HUES64 (cell line): ENCODE data around the gene MYO5B.

Experiments used
- H3K27ac ChIP-seq: 2 replicates; pipeline ENCODE4 v1.7.0; 2013; ENCODE audit warnings: low read depth, low read length, inconsistent platforms
- H3K27me3 ChIP-seq: 2 replicates; pipeline ENCODE4 v1.6.1; 2013; ENCODE audit warnings: mild to moderate bottlenecking, low read length; ENCODE audit not compliant: insufficient read depth
- H3K36me3 ChIP-seq: 2 replicates; pipeline ENCODE4 v1.6.1; 2013; ENCODE audit warnings: mild to moderate bottlenecking, low read length; ENCODE audit not compliant: insufficient read depth
- H3K4me1 ChIP-seq: 2 replicates; pipeline ENCODE4 v1.6.1; 2013; ENCODE audit warnings: mild to moderate bottlenecking, low read length, moderate library complexity; ENCODE audit not compliant: insufficient read depth
- H3K4me3 ChIP-seq: 2 replicates; pipeline ENCODE4 v1.5.1; 2013; ENCODE audit warnings: mild to moderate bottlenecking, low read length, moderate library complexity
- H3K9ac ChIP-seq: 2 replicates; pipeline ENCODE4 v1.6.1; 2013; ENCODE audit warnings: mild to moderate bottlenecking, low read depth, low read length
- H3K9me3 ChIP-seq: 2 replicates; pipeline ENCODE4 v1.6.1; 2013; ENCODE audit warnings: low read depth, low read length; ENCODE audit not compliant: insufficient read depth
- WGBS: fragments of 150-250, 120-280 bp; methylation state at CpG from one replicate; pipeline ENCODE4 v1.1.7; 2013; ENCODE audit warnings: missing lambda C conversion rate; 5-methylcytosine and 5-hydroxymethylcytosine counted together

Gene MYO5B

DNA sequence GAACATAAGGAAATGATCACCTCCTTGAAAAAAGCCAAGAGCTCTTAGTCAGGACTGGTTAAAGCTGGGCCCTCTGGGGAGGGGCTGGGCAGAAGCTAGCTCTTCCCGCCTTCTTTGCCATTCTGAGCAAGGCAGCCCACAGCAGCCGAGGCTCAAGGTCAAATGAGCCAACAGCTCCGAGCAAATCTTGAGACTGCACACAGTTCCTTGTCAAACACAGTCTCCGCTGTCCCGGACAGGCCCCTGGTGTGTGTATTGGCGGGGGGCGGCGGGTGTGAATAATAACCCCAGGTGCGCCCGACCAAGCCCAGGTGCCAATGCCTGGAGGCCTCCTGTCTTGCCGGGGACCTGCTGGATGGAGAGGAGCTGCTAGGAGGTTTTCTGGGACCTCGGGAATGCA, 335.2 kb downstream of the MYO5B start:
- WGBS, result 88% methylated on average over 12 of the region's 12 CpGs
- Histone ChIP-seq H3K9me3 (no peaks in the 10 kb centered on the region), H3K4me3 (no peak overlapping the region), H3K36me3 (no peaks in the 10 kb centered on the region), H3K4me1 (peaks cover 7% of the 10 kb centered on the region; the same call in 1 of the 2 replicates), H3K27ac (no peak overlapping the region), H3K9ac (no peak overlapping the region), H3K27me3 (no peaks in the 10 kb centered on the region)

DNA sequence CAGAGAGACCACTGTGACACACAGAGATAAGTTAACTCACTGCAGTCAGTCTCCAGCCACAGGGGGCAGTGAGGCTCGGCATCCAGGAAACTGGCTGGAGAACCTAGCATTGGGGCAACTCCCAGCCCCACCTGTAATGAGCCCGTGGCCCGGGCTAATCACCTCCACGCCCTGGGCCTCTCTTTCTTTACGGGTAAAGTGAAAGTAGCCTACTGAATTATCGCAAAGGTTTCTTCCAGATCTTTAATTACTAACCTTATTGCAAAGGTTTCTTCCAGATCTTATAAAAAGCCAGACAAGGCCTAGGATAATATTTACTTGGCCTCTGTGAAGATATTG, 336.0 kb downstream of the MYO5B start:
- H3K4me3 ChIP-seq, result no peak overlapping the region
- no peak overlapping the region for H3K27ac ChIP-seq
- no peaks in the 10 kb centered on the region for H3K9me3 ChIP-seq
- H3K36me3 ChIP-seq, result no peaks in the 10 kb centered on the region
- no peaks in the 10 kb centered on the region for H3K27me3 ChIP-seq
- WGBS, result 66% methylated on average over 6 of the region's 6 CpGs
- H3K4me1 ChIP-seq, result peaks cover 7% of the 10 kb centered on the region; the same call in 1 of the 2 replicates
- H3K9ac ChIP-seq, result no peak overlapping the region

DNA sequence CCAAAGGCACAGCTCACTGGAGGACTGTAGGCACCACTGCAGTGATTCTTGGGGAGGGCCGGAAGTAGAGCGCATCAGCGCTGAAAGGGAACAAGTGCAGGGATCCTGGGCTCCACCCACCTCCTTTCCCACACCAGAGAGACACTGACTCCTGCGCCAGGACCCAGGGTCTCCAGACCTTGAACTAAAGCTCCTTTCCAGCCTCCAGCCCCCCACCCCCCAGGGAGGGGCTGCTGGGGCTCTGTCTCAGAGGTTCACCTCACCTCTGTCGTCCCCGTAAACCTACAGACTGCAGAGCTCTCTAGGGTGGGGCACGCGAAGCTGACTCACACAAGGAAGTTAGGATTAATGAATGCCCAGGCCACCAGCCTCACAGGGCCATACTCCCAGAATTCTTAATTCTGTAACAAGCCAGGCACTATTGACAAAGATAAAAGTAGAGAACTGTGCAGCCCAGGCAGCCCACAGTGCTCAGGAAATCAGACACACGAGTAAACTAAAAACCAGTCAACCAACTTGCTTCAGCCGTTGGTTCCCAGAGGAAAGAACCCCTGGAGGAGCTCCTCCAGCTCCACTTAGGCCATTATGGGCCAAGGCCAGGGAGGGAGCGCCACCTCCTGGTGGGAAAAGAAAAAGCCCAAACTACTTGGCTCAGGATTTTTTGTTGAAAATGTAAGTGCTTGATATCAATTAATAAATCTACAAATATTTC, 336.5 kb downstream of the MYO5B start:
- H3K27me3 ChIP-seq, result no peaks in the 10 kb centered on the region
- no peaks in the 10 kb centered on the region for H3K36me3 ChIP-seq
- no peak overlapping the region for H3K27ac ChIP-seq
- H3K9me3 ChIP-seq, result no peaks in the 10 kb centered on the region
- peaks cover 7% of the 10 kb centered on the region; the same call in 1 of the 2 replicates for H3K4me1 ChIP-seq
- no peak overlapping the region for H3K4me3 ChIP-seq
- WGBS, result 57% methylated on average over 10 of the region's 11 CpGs
- no peak overlapping the region; the same call in 1 of the 2 replicates for H3K9ac ChIP-seq

DNA sequence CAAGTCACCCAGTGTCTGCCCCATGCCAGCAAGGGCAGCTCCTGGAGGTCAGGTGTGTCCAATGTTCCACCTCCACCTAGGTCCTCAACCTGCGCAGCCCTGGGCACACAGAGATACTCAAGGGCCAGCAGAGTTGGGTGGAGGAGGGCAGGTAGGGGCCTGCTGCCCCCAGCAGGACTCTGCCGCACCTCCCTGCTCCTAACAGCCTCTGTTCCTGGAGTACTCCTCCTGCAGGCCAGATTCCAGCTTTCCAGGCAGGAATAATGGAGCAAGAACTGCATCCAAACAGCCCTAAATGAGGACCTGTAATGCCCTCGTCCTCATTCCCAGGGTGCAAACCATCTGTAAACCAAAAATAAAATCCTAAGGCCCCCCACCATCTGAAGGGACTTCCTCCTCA, 337.2 kb downstream of the MYO5B start:
- H3K27me3 ChIP-seq, result no peaks in the 10 kb centered on the region
- H3K36me3 ChIP-seq, result no peaks in the 10 kb centered on the region
- WGBS, result 85% methylated on average over 3 of the region's 3 CpGs
- H3K27ac ChIP-seq, result no peak overlapping the region
- peaks cover 7% of the 10 kb centered on the region; the same call in 1 of the 2 replicates for H3K4me1 ChIP-seq
- H3K9ac ChIP-seq, result no peak overlapping the region
- H3K9me3 ChIP-seq, result no peaks in the 10 kb centered on the region
- no peak overlapping the region for H3K4me3 ChIP-seq

DNA sequence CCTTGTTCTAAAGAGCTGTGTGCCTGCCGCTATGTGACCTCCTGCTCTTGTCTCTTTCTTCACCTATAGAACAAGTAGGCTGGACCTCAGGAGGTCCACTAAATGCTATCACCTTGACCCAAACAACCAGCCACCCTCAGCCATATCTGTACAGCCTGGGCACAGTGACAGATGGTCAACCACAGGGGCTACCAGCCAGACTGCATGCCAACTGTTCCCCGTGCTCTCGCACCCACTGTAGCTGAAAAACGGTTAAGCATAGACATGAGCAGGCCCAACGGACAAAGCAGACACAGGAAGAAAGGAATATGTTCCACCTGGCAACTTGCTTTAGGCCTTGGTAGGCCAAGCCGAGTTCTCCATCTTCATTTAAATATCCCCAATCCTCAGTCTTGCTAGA, 338.5 kb downstream of the MYO5B start:
- no peak overlapping the region for H3K27ac ChIP-seq
- H3K27me3 ChIP-seq, result no peaks in the 10 kb centered on the region
- WGBS, result 95% methylated on average over 6 of the region's 6 CpGs
- H3K36me3 ChIP-seq, result no peaks in the 10 kb centered on the region
- peaks cover 7% of the 10 kb centered on the region; the same call in 1 of the 2 replicates for H3K4me1 ChIP-seq
- no peak overlapping the region for H3K4me3 ChIP-seq
- H3K9ac ChIP-seq, result no peak overlapping the region
- H3K9me3 ChIP-seq, result no peaks in the 10 kb centered on the region

DNA sequence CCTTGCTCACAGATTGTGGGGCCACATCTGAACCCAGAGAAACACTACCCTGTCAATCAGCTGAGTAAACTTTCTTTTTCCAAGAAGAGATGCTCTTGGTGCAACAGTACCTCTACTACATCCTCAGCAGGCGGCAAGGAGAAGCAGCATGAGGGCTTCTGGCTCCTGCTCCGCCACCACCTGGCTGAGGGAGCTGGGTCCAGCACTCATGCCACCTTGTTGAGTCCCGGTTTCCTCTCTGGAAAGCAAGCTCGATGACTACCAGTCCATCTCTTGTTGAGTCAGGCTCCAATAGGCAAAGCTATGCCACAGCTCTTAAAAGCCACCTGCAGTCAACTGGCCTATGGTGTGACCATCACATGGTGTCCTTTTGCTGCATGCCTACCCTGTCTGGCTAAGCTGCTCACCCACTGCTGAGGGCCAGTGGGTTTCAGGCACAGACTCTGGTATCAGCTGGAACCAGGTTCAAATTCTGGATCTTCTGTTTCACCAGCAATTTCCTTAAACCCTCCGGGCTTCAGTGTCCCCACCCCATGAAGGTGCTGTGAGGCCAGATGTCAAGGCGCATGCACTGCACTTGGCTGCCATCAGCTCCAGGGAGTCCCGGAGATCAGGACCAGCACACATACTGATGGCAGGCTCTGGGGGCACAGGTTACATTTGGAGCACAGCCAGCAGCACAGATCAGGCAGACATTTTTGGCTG, 339.1 kb downstream of the MYO5B start:
- WGBS, result 96% methylated on average over 7 of the region's 7 CpGs
- no peaks in the 10 kb centered on the region for H3K27me3 ChIP-seq
- H3K9ac ChIP-seq, result no peak overlapping the region
- peaks cover 7% of the 10 kb centered on the region; the same call in 1 of the 2 replicates for H3K4me1 ChIP-seq
- H3K4me3 ChIP-seq, result no peak overlapping the region
- H3K9me3 ChIP-seq, result no peaks in the 10 kb centered on the region
- H3K36me3 ChIP-seq, result no peaks in the 10 kb centered on the region
- no peak overlapping the region for H3K27ac ChIP-seq

DNA sequence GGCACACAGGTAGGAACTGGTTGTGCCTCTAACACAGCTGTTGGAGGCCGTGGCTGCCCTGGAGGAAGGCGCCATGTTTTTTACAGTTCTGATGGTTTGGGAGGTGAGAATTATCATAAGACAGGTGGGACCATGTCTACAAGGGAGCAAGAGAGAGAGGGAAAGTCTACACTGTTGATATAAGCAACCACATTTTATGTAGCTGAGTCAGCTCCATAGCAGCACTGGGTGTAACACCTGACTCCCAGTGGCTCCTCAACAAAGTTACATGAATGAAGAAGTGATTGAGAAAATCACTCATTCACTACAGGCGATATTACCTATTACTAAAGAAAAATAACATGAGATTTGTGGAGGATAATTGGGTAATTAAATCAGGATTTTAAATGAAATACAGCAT, 340.3 kb downstream of the MYO5B start:
- Histone ChIP-seq H3K9ac (no peak overlapping the region), H3K4me1 (peaks cover 9% of the 10 kb centered on the region), H3K4me3 (no peak overlapping the region), H3K36me3 (no peaks in the 10 kb centered on the region), H3K27ac (no peak overlapping the region), H3K27me3 (no peaks in the 10 kb centered on the region), H3K9me3 (no peaks in the 10 kb centered on the region)
- WGBS, result 89% methylated on average over 2 of the region's 3 CpGs

DNA sequence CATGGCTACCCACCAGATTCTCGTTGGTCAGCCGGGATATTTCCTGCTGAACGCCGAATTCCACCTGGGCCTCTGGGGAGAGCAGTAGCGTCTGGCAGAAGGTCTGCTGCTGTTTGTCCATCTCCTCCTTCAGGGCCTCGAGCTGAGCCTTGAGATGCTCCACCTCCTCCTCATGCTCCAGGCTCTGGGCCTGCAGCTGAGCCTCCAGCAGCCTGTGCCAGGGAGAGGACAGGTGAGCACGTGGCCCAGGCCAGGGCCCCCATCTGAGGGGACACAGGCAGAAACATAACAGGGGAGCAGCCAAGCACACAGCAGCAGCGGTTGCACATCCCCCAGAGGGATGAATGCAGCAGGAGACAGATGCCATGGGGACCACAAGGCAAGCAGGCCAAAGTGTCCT, 341.5 kb downstream of the MYO5B start:
- no peaks in the 10 kb centered on the region for H3K36me3 ChIP-seq
- WGBS, result 95% methylated on average over 8 of the region's 8 CpGs
- H3K27ac ChIP-seq, result no peak overlapping the region
- peaks cover 10% of the 10 kb centered on the region for H3K4me1 ChIP-seq
- H3K9me3 ChIP-seq, result no peaks in the 10 kb centered on the region
- H3K27me3 ChIP-seq, result no peaks in the 10 kb centered on the region
- H3K9ac ChIP-seq, result no peak overlapping the region
- H3K4me3 ChIP-seq, result no peak overlapping the region

DNA sequence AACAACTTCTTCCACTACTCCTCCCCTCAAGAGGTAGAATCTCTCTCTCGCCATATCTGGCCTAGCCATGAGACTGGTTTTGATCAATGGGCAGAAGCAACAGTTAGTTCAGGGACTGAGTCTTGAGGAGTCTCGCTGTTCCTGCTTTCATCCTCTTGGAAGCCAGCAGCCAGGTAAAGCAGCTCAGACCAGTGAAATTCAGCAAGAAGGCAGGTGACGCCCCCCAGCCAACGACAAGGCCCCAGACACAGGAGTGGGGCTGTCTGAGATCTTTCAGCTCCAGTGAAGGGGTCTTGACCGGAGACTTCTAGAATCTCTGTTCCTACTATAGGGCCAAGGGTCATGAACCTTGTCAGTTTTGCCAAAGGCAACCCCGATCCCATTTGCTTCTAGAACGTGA, 341.9 kb downstream of the MYO5B start:
- H3K9ac ChIP-seq, result no peak overlapping the region
- WGBS, result 91% methylated on average over 7 of the region's 7 CpGs
- H3K4me1 ChIP-seq, result peaks cover 5% of the 10 kb centered on the region
- H3K9me3 ChIP-seq, result no peaks in the 10 kb centered on the region
- no peaks in the 10 kb centered on the region for H3K36me3 ChIP-seq
- no peak overlapping the region for H3K27ac ChIP-seq
- H3K4me3 ChIP-seq, result no peak overlapping the region
- no peaks in the 10 kb centered on the region for H3K27me3 ChIP-seq

DNA sequence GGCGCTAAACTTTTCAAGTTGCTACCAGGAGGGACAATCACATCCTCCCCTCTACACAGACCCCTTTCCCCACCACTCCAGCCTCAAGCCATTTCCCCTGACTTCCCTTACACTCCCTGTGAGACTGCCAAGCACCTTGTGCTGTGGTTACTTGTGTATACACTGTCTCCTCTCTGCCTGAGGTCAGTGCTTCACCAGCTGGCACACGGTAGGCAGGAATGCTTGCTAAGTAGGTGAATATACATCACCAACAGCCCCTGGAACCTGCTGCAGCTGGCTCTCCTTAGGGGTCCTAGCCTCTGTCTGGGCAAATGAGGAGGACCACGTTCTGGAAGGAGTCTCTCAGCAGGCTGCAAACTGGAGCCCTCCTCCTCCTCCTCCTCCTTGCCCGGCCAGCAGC, 343.3 kb downstream of the MYO5B start:
- Histone ChIP-seq H3K27me3 (no peaks in the 10 kb centered on the region), H3K9ac (no peak overlapping the region), H3K36me3 (no peaks in the 10 kb centered on the region), H3K4me1 (peaks cover 5% of the 10 kb centered on the region), H3K9me3 (no peaks in the 10 kb centered on the region), H3K4me3 (no peak overlapping the region), H3K27ac (no peak overlapping the region)
- 72% methylated on average over 3 of the region's 4 CpGs for WGBS

DNA sequence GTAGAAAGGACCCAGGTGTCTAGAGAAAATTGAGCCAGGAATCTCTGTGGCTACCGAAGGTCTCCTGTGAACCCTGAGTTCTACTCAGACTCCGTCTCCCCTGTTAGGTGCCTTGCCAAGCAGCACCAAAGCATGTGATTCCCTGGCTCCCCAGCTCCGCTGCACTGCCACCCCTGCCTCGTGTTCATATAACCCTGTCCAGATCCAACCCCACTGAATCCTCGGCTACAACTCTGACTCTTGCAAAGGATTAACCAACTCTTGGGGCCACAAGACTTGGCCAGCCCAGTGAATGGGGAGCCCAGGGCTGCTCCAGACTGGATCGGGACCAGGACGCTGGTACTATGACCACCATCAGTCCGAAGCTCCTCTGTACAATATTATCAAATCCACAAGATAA, 344.3 kb downstream of the MYO5B start:
- 96% methylated on average over 8 of the region's 8 CpGs for WGBS
- Histone ChIP-seq H3K36me3 (no peaks in the 10 kb centered on the region), H3K9ac (no peak overlapping the region), H3K4me1 (peaks cover 13% of the 10 kb centered on the region), H3K27ac (no peak overlapping the region), H3K4me3 (no peak overlapping the region), H3K9me3 (no peaks in the 10 kb centered on the region), H3K27me3 (no peaks in the 10 kb centered on the region)
